Duodenal mucosa (tissue), 2 donors: ENCODE measurements around the gene LINGO1.

ENCODE experiments used
- H3K27ac ChIP-seq: one replicate; pipeline ENCODE4 v1.7.0; 2013; ENCODE audit warnings: low read depth, low read length
- H3K27me3 ChIP-seq, 2 donors: one replicate each; pipeline ENCODE4 v1.7.0; 2013; ENCODE audit warnings: low read length in 2 of 2, control low read depth in 1 of 2; ENCODE audit not compliant: insufficient read depth in 2 of 2, control insufficient read depth in 1 of 2
- H3K36me3 ChIP-seq, 2 donors: one replicate each; pipeline ENCODE4 v1.7.0; 2013; ENCODE audit warnings: low read length in 2 of 2, control low read depth in 1 of 2; ENCODE audit not compliant: insufficient read depth in 2 of 2, control insufficient read depth in 1 of 2
- H3K4me1 ChIP-seq, 2 donors: one replicate each; pipeline ENCODE4 v1.7.0; 2013; ENCODE audit warnings: low read length in 2 of 2, control low read depth in 1 of 2; ENCODE audit not compliant: insufficient read depth in 2 of 2, control insufficient read depth in 1 of 2
- H3K4me3 ChIP-seq, 2 donors: one replicate each; pipeline ENCODE4 v1.7.0; 2013; ENCODE audit warnings: low read length in 2 of 2, low read depth in 1 of 2
- H3K9ac ChIP-seq, 2 donors: one replicate each; pipeline ENCODE4 v1.7.0; 2013; ENCODE audit warnings: low read length in 2 of 2, low read depth in 1 of 2
- H3K9me3 ChIP-seq, 2 donors: one replicate each; pipeline ENCODE4 v1.7.0; 2013; ENCODE audit warnings: low read length in 2 of 2, control low read depth in 1 of 2; ENCODE audit not compliant: control insufficient read depth in 1 of 2

LINGO1 gene

DNA sequence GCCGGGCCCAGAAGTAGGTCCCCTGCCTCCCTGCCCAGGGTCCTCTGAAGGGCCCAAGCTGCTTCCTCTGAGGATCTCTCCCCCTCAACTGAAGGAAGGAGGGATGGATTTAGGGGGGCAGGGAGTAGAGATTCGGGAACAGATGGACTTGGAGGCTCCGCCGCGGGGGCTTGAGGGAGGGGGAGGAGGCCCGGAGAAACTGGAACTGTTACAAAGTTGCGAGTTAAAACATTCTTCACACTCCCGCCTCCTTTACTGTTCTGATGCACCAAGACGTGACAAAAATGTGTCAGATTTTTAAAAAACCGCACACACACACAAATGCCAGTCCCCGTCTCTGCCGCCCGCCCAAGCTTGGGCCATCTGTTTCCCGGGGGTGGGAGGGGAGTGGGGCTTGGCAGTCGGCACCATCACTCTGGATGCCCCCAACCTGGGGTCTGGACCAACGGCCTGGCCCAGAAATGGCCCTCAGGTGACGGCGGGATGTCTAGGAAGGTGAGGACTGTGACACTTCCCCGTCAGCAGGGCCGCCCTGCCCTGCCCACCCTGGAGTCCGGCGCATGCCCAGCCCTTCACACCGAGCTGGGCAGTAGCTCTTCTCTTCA, 25.0 kb upstream of the LINGO1 start:
- no peaks in the 10 kb centered on the region for H3K36me3 ChIP-seq
- H3K9ac ChIP-seq: no peak overlapping the region
- peaks cover 3 to 6% of the 10 kb centered on the region in 2 donors for H3K9me3 ChIP-seq
- H3K27ac ChIP-seq: no peak overlapping the region
- peaks cover 8 to 14% of the 10 kb centered on the region in 2 donors for H3K4me1 ChIP-seq
- H3K27me3 ChIP-seq: peaks cover 0 to 12% of the 10 kb centered on the region in 2 donors
- no peak overlapping the region for H3K4me3 ChIP-seq

DNA sequence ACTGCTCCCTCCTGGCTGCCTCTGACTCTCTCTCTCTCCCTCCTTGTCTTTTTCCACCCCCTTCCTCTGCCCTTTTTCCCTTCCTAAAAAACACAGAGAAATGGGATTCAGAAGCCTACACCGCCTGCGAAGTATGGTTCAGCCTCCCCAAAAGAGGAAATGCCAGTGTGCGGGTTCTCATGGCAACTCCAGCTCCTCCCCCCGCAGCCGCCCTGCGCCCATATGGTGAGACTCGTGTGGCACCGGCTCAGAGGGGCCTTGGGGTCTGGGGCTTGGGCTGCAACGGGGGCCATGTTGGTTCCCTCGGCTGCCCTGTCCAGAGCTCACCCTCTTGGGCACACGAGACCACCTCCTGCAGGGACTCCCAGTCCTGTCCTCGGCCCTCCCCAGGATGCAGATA, 23.6 kb upstream of the LINGO1 start:
- peaks cover 3 to 6% of the 10 kb centered on the region in 2 donors for H3K9me3 ChIP-seq
- H3K4me1 ChIP-seq: peaks cover 8 to 14% of the 10 kb centered on the region in 2 donors
- no peak overlapping the region for H3K4me3 ChIP-seq
- H3K27me3 ChIP-seq: peaks cover 3 to 12% of the 10 kb centered on the region in 2 donors
- H3K36me3 ChIP-seq: no peaks in the 10 kb centered on the region
- no peak overlapping the region for H3K27ac ChIP-seq
- no peak overlapping the region for H3K9ac ChIP-seq

DNA sequence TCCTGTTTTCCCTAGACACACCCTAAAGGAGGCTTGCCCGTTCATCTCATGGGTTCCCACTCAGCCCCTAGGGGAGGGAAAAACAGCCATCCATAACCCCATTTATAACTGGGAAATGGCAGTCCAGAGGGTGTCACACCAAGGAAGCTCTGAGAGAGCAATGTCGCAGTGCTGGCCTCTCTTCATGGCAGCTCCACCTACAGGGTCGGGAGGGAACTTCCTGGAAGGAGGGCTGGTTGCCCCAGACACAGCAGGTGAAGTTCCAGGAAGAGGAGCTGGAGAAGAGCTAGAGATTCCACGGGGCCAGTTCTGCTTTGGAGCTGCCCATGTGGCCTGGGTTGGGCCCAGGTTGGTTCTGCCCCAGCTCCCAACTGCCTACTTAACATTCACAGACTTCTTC, 22.3 kb upstream of the LINGO1 start:
- no peaks in the 10 kb centered on the region for H3K36me3 ChIP-seq

DNA sequence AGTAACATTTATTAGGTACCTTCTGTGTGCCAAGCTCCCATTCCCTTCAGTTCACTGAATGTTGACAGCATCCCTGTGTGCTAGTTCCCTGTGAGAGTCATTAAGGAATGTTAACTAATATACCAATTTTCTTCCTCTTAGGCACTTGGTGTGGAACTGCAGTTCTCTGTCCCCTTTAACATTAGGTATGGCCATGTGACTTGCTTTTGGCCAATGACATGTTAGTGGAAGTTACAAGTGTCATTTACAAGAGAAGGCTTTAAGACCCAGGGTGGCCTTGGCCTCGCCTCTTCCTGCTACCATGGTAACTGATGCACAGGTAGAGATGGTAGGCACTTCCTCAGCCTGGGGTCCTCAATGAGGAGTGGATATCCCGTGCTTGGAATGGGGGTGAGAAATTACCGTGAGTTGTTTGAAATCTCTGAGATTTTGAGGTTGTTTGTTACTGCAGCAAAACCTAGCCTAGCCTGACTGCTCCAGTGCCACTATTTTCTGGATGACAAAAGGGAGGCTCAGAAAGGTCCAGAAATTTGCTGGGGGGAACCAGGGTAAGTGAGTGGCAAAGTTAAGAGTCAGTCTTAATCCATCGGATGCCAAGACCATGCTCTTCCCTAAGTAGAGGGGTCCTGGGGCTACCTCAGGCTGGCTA, 21.2 kb upstream of the LINGO1 start:
- Histone ChIP-seq H3K4me3 (no peak overlapping the region), H3K27me3 (peaks cover 7 to 12% of the 10 kb centered on the region in 2 donors), H3K27ac (no peak overlapping the region), H3K9ac (no peak overlapping the region), H3K4me1 (peaks cover 2 to 4% of the 10 kb centered on the region in 2 donors), H3K9me3 (peaks cover 3 to 6% of the 10 kb centered on the region in 2 donors), H3K36me3 (no peaks in the 10 kb centered on the region)

More for the DNA sequence above, 22.3 kb upstream of the LINGO1 start:
- no peak overlapping the region for H3K4me3 ChIP-seq
- H3K4me1 ChIP-seq: peaks cover 8 to 12% of the 10 kb centered on the region in 2 donors
- H3K9ac ChIP-seq: no peak overlapping the region
- peaks cover 3 to 6% of the 10 kb centered on the region in 2 donors for H3K9me3 ChIP-seq
- no peak overlapping the region for H3K27ac ChIP-seq
- H3K27me3 ChIP-seq: peaks cover 7 to 12% of the 10 kb centered on the region in 2 donors

DNA sequence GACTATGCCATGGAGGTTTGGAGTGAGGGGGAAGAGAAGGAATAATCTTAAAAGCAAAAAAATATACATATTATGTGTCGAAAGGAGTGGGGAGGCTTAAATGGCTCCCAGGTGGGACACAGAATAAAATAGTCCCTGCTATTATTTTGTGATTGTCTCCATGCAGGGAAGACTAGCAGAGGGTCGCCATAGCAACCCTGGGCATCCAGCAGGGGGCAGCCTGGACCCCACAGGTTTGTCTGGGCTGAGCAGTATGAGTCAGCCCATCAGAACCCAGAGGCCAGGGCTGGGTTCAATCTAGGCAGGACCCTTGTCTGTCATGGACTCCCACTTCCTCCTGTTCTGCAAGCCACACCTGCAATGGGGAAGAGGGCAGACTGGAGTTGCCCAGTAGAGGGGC, 17.6 kb upstream of the LINGO1 start:
- Histone ChIP-seq H3K4me3 (no peak overlapping the region), H3K27ac (no peak overlapping the region), H3K9me3 (peaks cover 3 to 6% of the 10 kb centered on the region in 2 donors), H3K27me3 (peaks cover 7 to 13% of the 10 kb centered on the region in 2 donors), H3K36me3 (no peaks in the 10 kb centered on the region), H3K4me1 (no peaks in the 10 kb centered on the region), H3K9ac (no peak overlapping the region)

DNA sequence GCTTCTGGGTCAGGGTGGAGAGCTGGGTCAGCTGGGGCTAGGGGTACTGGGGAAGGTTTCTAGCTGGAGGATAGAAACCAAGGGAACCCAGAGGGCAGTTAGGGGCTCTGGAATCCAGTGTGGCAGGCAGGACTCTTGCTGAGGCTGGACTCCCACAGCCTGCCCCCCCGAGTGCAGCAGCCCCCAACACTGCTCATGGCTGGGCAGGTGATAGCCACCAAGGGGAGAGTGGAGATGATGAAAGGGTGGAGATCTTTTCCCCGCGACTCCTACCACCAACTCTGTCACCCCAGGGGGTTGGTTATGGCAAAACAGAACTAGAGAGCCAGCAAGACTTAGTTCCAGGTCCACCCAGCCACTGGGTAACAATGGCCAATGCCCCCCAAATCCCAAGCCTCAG, 16.9 kb upstream of the LINGO1 start:
- no peaks in the 10 kb centered on the region for H3K36me3 ChIP-seq
- H3K9ac ChIP-seq: no peak overlapping the region
- no peak overlapping the region for H3K27ac ChIP-seq
- H3K27me3 ChIP-seq: peaks cover 6 to 7% of the 10 kb centered on the region in 2 donors
- no peak overlapping the region for H3K4me3 ChIP-seq
- no peaks in the 10 kb centered on the region for H3K4me1 ChIP-seq
- H3K9me3 ChIP-seq: peaks cover 3 to 6% of the 10 kb centered on the region in 2 donors

DNA sequence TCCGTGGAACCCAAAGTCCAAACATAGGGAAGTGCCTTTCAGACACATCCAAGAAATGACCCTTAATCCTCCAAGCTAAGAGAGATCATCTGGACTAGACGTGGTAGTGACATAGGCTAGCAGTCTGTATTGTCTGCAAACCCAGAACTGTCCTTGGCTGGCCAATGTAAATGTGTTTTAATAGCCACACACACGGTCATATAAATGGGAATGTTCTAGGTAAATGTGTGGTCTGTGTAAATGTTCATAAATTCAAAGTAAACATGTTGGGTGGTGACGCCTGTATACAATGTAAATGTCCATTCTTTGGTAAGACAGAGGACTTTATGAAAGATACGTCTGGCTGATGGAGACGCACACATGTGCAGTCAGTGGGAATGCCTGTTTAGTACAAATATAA, 16.3 kb upstream of the LINGO1 start:
- Histone ChIP-seq H3K4me3 (no peak overlapping the region), H3K27me3 (peaks cover 4 to 7% of the 10 kb centered on the region in 2 donors), H3K9me3 (peaks cover 3% of the 10 kb centered on the region in 2 donors), H3K27ac (no peak overlapping the region), H3K9ac (no peak overlapping the region), H3K4me1 (no peaks in the 10 kb centered on the region), H3K36me3 (no peaks in the 10 kb centered on the region)

DNA sequence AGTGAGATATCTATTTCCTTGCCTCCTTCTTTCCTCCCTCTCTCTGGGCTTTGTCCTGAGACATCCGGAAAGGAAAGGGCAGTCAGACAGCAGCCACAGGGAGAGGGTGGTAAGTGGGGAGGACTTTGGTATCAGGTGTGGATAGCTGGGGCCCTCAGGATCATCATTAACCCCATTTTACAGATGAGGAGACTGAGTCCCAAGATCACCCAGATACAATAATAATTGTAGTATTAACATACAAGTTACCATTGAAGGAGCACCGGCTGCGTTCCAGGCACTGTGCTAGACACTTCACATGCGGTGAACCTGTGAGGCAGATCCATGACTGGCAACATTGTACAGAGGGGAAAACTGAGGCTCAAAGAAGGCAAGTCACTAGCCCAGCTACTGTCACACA, 15.2 kb upstream of the LINGO1 start:
- Histone ChIP-seq H3K4me3 (no peak overlapping the region), H3K4me1 (peaks cover 0 to 6% of the 10 kb centered on the region in 2 donors)

DNA sequence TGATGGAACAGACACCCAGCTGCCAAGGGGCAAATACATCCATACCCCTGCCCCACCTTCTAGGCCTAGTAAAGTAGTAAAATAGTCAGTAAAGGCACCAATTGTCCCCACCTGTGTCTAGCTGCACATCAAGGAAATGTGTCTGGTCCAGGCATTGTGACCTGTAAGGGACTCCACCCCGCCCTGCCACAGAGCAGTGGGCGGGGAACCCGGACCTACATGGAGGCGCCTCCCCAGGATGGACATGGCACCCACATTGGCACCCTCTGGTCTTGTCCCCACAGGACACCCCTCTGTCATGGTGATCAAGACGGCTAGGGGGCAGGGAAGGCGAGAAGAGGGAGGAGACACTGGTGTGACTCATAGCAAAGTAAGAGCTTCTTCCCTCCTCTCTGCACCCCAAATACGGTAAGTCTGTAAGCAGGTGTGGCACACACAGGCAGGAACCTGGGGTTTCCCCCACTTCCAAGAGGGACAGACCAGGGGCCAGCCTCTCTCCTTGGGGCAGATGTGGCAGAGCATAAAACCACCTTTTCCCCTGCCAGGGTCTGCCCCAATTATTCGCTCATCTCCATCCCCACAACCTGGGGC, 13.5 kb upstream of the LINGO1 start:
- H3K27ac ChIP-seq: no peak overlapping the region
- peaks cover 0 to 6% of the 10 kb centered on the region in 2 donors for H3K4me1 ChIP-seq
- no peak overlapping the region for H3K4me3 ChIP-seq
- H3K36me3 ChIP-seq: no peaks in the 10 kb centered on the region
- no peaks in the 10 kb centered on the region for H3K9me3 ChIP-seq
- H3K9ac ChIP-seq: no peak overlapping the region
- H3K27me3 ChIP-seq: peaks cover 3 to 8% of the 10 kb centered on the region in 2 donors

More for the DNA sequence above, 15.2 kb upstream of the LINGO1 start:
- no peak overlapping the region for H3K27ac ChIP-seq
- no peaks in the 10 kb centered on the region for H3K36me3 ChIP-seq
- H3K9me3 ChIP-seq: no peaks in the 10 kb centered on the region
- peaks cover 7% of the 10 kb centered on the region in 2 donors for H3K27me3 ChIP-seq
- H3K9ac ChIP-seq: no peak overlapping the region

DNA sequence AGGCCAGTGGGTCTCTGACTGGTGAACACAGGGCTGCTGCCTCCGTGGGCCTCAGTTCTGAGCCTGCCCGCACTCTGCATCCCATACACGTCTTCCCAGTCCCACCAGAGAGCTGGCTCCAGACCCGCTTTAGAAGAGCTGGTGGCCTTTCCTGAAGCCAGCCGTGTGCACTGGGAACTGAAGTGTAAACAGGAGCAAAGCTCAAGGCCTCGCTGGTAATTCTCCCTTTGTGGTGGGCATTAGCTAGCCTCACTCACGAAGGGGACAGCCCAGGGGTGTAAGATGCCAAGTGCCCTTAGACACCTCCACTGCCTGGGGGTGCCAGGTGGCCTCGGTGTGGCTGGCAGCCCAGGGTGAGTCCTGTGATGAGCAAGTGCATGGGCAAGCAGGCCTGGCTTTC, 12.9 kb upstream of the LINGO1 start:
- Histone ChIP-seq H3K9me3 (no peaks in the 10 kb centered on the region), H3K4me3 (no peak overlapping the region), H3K9ac (no peak overlapping the region), H3K4me1 (peaks cover 0 to 6% of the 10 kb centered on the region in 2 donors), H3K27me3 (peaks cover 2 to 8% of the 10 kb centered on the region in 2 donors), H3K27ac (no peak overlapping the region), H3K36me3 (no peaks in the 10 kb centered on the region)
